HUDEP-2 (cell line): ENCODE measurements around the gene CYSLTR2.

ENCODE experiments used
- DNase-seq, 76 experiments: peaks; one replicate each; lab custom pipeline; 2025; ENCODE audit not compliant: unreplicated experiment in 76 of 76; lab: John Stamatoyannopoulos, UW

The CYSLTR2 gene

GRCh38 chr13:48653472-48653939 lies at the start of gene CYSLTR2:
TSS of gene CYSLTR2 (plus strand) at chr13:48653929. CDS start at chr13:48706818, 52,889 bp downstream.
- DNase-seq = peak in 1 of 76 experiments; percentile 6

DNA sequence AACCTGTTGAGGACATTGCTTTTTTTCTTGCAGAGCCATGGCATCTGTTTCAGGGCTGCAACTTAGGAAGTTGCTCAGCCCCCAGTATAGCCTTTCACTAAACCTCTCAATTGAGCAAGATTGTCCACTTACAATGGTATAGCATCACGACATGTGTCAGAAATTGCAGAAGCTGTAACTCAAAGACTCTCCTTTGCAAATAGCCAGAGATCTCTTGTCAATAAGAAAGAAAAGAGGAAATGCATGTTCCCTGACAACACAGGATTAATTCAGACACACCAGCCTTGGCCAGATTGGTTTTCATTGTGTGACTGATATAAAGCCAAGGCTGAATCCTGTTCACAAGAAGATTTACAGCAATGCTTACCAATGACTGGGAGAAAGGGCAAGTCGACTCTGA lies 38.7 kb upstream of the CYSLTR2 start:
- DNase-seq = no peak

- DNase-seq = no peak
Measured at GRCh38 chr13:48618937-48619336, 34.8 kb upstream of the CYSLTR2 start.

DNA sequence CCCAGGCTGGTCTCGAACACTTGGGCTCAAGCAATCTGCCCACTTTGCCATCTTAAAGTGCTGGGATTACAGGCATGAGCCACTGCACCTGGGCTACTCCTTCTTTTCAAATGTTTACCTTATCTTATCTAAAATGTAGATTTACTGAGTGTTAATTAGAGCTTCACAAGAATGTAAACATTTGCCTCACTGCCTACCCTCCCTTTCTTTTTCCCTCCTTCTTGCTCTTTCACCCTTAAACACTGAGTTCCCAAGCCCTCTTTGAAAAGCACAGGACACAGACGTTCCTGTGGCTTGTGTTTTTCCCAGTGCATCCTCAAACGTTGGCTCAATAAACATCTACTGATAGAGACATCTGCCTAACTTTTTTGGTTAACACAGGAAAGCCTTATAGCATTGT lies 32.7 kb upstream of the CYSLTR2 start:
- DNase-seq = no peak

DNA sequence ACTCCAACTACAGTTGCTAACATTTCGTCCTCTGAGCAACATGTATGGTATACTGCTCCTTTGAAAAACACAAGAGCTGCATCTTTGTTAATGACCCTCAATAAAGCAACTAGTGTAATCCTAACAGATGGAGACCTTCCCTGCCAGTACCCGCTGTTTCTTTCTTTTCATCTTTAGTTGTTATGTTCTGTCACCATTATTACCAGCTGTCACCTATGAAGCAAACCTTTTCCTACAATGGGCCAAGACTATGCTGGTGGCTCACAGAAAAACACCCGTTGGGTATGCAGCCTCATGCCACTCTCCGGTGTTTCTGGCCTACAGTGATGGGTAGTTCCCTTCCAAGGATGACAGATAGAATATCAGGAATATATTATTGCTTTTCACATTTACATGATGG lies 29.7 kb upstream of the CYSLTR2 start:
- DNase-seq = no peak

- no peak for DNase-seq
Measured at GRCh38 chr13:48624858-48625257, 28.9 kb upstream of the CYSLTR2 start.

- no peak for DNase-seq
Measured at GRCh38 chr13:48625413-48626076, 28.2 kb upstream of the CYSLTR2 start.

DNA sequence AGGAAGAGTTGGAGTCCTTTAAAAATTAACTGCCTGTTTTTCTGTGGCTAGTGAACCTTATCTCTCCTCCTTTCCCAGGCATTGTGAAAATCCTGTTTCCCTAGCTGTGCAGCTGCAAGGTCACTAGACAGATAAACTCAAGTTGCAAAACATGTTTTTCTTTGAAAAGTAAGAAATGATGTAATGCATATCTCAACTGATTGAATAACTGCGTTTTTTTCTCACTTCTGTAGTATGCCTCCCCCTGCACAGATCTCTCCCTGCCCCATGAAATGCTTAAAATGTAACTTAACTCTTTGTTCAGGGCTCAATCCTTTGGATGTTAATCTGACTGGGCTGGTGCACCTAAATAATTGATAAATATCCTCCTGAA lies 27.7 kb upstream of the CYSLTR2 start:
- peak in 1 of 76 experiments; percentile 15 for DNase-seq

DNA sequence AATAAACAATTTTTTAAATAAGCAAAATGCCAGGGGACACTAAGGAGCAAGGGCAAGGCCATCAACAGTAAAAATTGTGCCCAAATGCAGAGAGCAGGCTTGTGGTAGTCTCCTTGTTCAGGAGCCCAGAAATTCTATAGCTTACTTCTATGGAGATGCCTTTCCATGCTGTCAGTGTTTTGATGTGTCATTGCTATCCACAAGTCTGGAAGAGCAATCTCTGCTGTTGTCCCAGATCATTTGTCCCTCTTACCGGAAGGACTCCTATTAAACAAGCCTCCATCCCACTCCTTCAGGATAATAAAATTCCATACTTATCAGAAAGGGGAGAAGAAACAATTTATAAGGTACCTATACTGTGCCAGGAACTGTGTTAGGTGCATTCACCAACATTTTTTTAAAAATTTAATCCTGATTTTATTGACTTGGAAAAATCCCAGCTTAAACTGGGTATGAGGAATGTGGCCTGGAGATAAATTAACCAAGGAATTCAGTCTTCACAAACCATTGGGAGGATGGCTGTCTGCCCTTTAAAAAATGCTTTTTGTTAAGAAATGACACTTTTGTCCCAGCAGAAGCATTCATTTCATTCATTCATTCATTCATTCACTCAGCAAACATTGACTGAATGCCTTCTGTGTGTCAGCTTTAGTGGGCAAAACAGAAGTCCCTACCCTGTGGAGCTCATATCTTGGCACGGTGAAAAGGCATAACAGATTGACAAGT lies 26.8 kb upstream of the CYSLTR2 start:
- no peak for DNase-seq

- no peak for DNase-seq
Measured at GRCh38 chr13:48629277-48629676, 24.5 kb upstream of the CYSLTR2 start.

- DNase-seq = no peak
Measured at GRCh38 chr13:48630291-48630690, 23.4 kb upstream of the CYSLTR2 start.

GRCh38 chr13:48630773-48631172 lies 23.0 kb upstream of the CYSLTR2 start:
- no peak for DNase-seq

- no peak for DNase-seq
Measured at GRCh38 chr13:48631441-48631840, 22.3 kb upstream of the CYSLTR2 start.

DNA sequence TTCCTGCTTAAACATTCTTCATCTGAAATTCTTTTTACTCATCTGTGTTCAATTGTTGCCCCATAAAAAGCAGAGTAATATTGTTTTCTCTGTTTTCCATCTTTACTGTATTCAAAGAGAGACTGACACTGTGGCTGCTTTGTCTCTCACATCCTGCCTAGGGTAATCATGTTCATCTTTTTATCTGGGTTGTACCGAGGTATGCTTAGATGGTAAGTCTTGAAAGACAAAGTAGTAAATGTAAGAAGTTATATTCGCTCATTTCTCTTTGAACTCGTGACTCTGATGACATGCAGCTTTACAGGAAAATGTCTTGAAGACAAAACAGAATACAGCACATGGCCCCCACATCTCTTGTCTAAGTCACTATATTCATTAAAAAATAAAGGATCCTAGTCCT lies 20.0 kb upstream of the CYSLTR2 start:
- DNase-seq = no peak

DNA sequence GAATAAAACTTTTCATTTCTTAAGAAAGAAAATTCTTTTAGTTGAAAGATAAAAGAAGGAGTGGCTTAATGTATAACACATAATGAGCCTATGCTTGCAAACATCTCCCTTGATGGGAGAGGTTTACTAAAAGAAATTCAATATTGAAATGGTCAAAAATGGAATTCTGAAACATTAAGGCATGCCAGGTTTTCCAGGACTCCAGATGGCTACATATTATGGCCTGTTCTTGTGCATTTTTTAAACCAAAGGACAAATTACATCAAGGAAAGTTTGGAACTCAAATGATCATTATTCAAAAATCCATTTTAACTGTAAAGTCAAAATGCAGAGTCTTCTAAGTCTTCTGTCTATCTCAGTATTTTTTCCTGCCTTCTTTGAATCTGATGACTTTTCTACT lies 19.1 kb upstream of the CYSLTR2 start:
- no peak for DNase-seq

- DNase-seq = no peak
Measured at GRCh38 chr13:48635478-48635877, 18.3 kb upstream of the CYSLTR2 start.

- DNase-seq = no peak
Measured at GRCh38 chr13:48636550-48636949, 17.2 kb upstream of the CYSLTR2 start.

DNA sequence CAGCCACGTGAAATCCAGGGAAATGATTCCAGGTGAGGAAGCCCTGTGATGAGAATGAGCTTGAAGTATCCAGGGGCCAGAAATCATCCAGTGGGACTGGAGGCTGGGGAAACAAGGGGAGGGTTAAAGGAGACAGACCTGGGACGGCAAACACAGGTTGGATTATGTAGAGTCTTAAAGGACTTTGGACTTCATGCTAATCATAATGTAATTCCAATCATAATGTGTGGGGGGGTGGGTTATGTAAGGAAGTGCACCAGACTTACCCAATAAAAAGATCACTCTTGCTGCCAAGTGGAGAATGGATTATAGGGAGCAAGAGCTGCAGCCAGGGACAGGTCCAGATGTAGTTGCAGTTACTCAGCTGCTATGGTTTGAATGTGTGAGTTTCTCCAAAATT lies 16.1 kb upstream of the CYSLTR2 start:
- DNase-seq = no peak

- DNase-seq = no peak
Measured at GRCh38 chr13:48640767-48641166, 13.0 kb upstream of the CYSLTR2 start.

DNA sequence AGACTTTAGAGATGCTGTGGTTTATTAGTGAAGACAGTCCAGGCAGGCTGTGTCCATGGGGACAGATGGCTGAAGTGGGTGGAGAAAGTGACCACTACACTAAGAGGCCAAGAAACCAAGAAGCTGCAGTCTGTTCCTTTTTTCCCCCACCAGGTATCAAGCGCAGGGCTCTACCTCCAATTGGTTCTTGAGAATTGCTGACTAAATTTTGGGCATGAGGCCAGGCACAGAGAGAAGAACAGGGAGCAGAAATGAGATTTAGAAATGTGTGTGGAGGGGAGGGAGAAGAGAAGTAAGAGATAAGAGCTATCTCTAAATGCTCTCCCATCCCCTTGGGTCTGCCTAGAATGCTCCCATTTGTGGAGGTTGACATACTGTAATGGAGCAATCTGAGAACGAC lies 12.3 kb upstream of the CYSLTR2 start:
- peak in 6 of 76 experiments; percentile 5 to 35 (median 14) for DNase-seq

- DNase-seq = no peak
Measured at GRCh38 chr13:48642061-48642460, 11.7 kb upstream of the CYSLTR2 start.

- no peak for DNase-seq
Measured at GRCh38 chr13:48643159-48643558, 10.6 kb upstream of the CYSLTR2 start.
